ENCODE data around the gene ARHGEF12. TPM values are rescaled to one million over a fixed set of nuclear protein-coding genes. Genes with fewer than 3 reads are reported as not detected.

The ARHGEF12 gene
- total RNA-seq, 1 donor from 2014 or later, result 71.9 TPM

- peaks cover 24% of the 10 kb centered on the region for H3K27me3 Mint-ChIP-seq (ENCODE audit: low read depth)
- no peaks in the 10 kb centered on the region for H3K36me3 Mint-ChIP-seq (ENCODE audit: low read depth)
- H3K9me3 Mint-ChIP-seq (ENCODE audit: low read depth), result no peaks in the 10 kb centered on the region
- H3K4me3 Mint-ChIP-seq (ENCODE audit: unreplicated experiment), result peak within 1 kb of the TSS; percentile 40
- TF ChIP-seq CTCF (IDR thresholded peaks at IDR 0.05), result peak; percentile 93
- peak; percentile 93 for DNase-seq (ENCODE audit: low spot score)
- peaks cover 2% of the 10 kb centered on the region for H3K4me1 Mint-ChIP-seq (ENCODE audit: low read depth)
- no peak within 1 kb of the TSS for H3K27ac Mint-ChIP-seq (ENCODE audit: unreplicated experiment)
Observed at GRCh38 chr11:120511116-120511819, 175.1 kb downstream of the ARHGEF12 start, which contains the start of gene GRIK4. TSS of gene GRIK4 (plus strand) at chr11:120511748. CDS start at chr11:120660319, 148,571 bp downstream.

- peaks cover 16% of the 10 kb centered on the region for H3K27me3 Mint-ChIP-seq (ENCODE audit: low read depth)
- no peaks in the 10 kb centered on the region for H3K36me3 Mint-ChIP-seq (ENCODE audit: low read depth)
- no peak overlapping the region for H3K27ac Mint-ChIP-seq (ENCODE audit: unreplicated experiment)
- peaks cover 8% of the 10 kb centered on the region for H3K4me1 Mint-ChIP-seq (ENCODE audit: low read depth)
- TF ChIP-seq CTCF (IDR thresholded peaks at IDR 0.05), result no peak
- peak overlapping the region; percentile 40 for H3K4me3 Mint-ChIP-seq (ENCODE audit: unreplicated experiment)
- DNase-seq (ENCODE audit: low spot score), result peak; percentile 93
- no peaks in the 10 kb centered on the region for H3K9me3 Mint-ChIP-seq (ENCODE audit: low read depth)
Observed at GRCh38 chr11:120511820-120512738, 175.9 kb downstream of the ARHGEF12 start.

GRCh38 chr11:120512739-120513435 lies 176.7 kb downstream of the ARHGEF12 start:
- Mint-ChIP-seq H3K36me3 (ENCODE audit: low read depth) (no peaks in the 10 kb centered on the region), H3K4me1 (ENCODE audit: low read depth) (peaks cover 16% of the 10 kb centered on the region), H3K4me3 (ENCODE audit: unreplicated experiment) (peak overlapping the region; percentile 40), H3K9me3 (ENCODE audit: low read depth) (no peaks in the 10 kb centered on the region), H3K27me3 (ENCODE audit: low read depth) (peaks cover 15% of the 10 kb centered on the region), H3K27ac (ENCODE audit: unreplicated experiment) (no peak overlapping the region)
- peak; percentile 49 for DNase-seq (ENCODE audit: low spot score)
- TF ChIP-seq CTCF (IDR thresholded peaks at IDR 0.05), result peak; percentile 47

- Mint-ChIP-seq H3K36me3 (ENCODE audit: low read depth) (no peaks in the 10 kb centered on the region), H3K27ac (ENCODE audit: unreplicated experiment) (no peak overlapping the region), H3K4me1 (ENCODE audit: low read depth) (peaks cover 18% of the 10 kb centered on the region), H3K4me3 (ENCODE audit: unreplicated experiment) (no peak overlapping the region), H3K27me3 (ENCODE audit: low read depth) (peaks cover 12% of the 10 kb centered on the region), H3K9me3 (ENCODE audit: low read depth) (no peaks in the 10 kb centered on the region)
- no peak for DNase-seq (ENCODE audit: low spot score)
- no peak for TF ChIP-seq CTCF (IDR thresholded peaks at IDR 0.05)
Observed at GRCh38 chr11:120513436-120514315, 177.5 kb downstream of the ARHGEF12 start.

Measured in chondrocyte (in vitro differentiated cells).